ENCODE results near the gene NAV1.

NAV1 gene

DNA sequence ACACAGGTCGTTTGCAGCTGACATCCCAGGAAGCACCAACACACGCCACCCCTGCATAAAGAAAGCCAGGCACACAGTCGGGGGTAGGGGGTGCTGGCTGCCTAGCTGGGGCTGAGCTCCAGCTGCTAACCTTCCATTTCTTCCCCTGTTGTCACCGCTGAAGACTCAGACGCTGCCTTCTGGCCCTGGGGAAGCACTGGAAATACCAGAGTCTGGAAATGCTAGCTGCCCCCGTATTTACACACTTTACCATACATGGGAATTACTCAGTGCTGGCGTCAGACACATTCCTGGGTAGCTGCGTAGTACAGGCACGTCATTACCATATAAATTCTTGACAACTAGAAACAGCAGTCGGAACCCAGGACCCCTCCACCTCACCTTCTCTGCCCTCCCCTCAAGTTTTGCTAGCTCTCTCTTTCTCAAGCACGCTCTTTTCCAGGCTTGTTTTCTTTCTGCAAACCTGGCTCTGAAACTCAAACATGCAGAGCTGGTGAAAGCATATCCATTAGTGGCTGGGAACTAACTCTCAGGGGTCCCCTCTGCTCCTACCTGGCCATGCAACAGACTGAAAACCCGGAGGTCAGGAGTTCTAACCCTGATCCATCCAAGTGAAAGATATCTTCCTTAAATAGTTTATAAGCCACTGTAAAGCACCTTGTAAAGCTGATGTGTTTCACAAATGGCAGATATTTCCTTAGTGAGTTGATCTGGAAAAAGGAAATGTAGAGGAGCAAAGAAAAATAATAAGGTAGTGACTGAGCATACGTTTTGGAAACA, 35.3 kb upstream of the NAV1 start:
- no peaks in the 10 kb centered on the region for H3K9me3 ChIP-seq (ENCODE audit: control insufficient read depth, low read length)
- H3K36me3 ChIP-seq (ENCODE audit: control insufficient read depth, insufficient read depth, low read length): no peaks in the 10 kb centered on the region
- H3K4me1 ChIP-seq (ENCODE audit: control insufficient read depth, insufficient read depth, low read length): peaks cover 38% of the 10 kb centered on the region
- peaks cover 22% of the 10 kb centered on the region for H3K27me3 ChIP-seq (ENCODE audit: control insufficient read depth, insufficient read depth, low read length, poor library complexity, severe bottlenecking)
- 23 to 25% methylated on average over 13 of the region's 13 CpGs for WGBS, 2 experiments
- H3K4me3 ChIP-seq (ENCODE audit: insufficient read depth, low read depth, low read length): no peak overlapping the region
- peak overlapping the region; percentile 52 for H3K27ac ChIP-seq (ENCODE audit: insufficient read depth, low read depth, low read length, poor library complexity, severe bottlenecking)

GRCh38 chr1:201504179-201504631, 34.7 kb upstream of the NAV1 start:
- Histone ChIP-seq H3K27me3 (ENCODE audit: control insufficient read depth, insufficient read depth, low read length, poor library complexity, severe bottlenecking) (peaks cover 22% of the 10 kb centered on the region), H3K4me1 (ENCODE audit: control insufficient read depth, insufficient read depth, low read length) (peaks cover 32% of the 10 kb centered on the region), H3K36me3 (ENCODE audit: control insufficient read depth, insufficient read depth, low read length) (no peaks in the 10 kb centered on the region), H3K27ac (ENCODE audit: insufficient read depth, low read depth, low read length, poor library complexity, severe bottlenecking) (no peak overlapping the region), H3K9me3 (ENCODE audit: control insufficient read depth, low read length) (no peaks in the 10 kb centered on the region), H3K4me3 (ENCODE audit: insufficient read depth, low read depth, low read length) (no peak overlapping the region)
- WGBS, 2 experiments: 91 to 92% methylated on average over 3 of the region's 3 CpGs

DNA sequence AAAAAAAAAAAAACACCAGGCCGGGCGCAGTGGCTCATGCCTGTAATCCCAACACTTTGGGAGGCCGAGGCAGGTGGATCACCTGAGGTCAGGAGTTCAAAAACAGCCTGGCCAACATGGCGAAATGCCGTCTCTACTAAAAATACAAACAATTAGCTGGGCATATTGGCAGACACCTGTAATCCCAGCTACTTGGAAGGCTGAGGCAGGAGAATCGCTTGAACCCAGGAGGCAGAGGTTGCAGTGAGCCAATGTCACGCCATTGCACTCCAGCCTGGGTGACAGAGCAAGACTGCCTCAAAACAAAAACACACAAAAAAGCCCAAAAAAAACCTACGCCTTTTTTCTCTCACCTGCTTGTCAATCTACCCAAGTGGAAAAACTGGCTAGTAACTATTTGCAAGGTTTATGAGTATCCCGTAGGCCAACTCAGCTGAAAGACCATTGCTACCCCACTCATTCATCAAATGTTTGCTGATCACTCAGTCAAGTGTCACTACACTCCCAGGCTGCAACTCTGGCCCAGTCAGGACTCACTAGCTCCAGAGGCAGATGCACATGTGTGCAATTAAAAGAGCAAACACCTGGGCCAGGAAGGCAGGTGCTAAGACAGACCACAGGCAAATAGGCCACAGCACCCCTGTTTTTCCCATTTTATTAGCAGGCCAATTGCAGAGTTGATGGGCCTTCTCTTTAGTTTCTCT, 34.0 kb upstream of the NAV1 start:
- no peak overlapping the region for H3K4me3 ChIP-seq (ENCODE audit: insufficient read depth, low read depth, low read length)
- H3K36me3 ChIP-seq (ENCODE audit: control insufficient read depth, insufficient read depth, low read length): no peaks in the 10 kb centered on the region
- WGBS, 2 experiments: 86 to 89% methylated on average over 9 of the region's 9 CpGs
- H3K27me3 ChIP-seq (ENCODE audit: control insufficient read depth, insufficient read depth, low read length, poor library complexity, severe bottlenecking): peaks cover 22% of the 10 kb centered on the region
- H3K27ac ChIP-seq (ENCODE audit: insufficient read depth, low read depth, low read length, poor library complexity, severe bottlenecking): no peak overlapping the region
- H3K4me1 ChIP-seq (ENCODE audit: control insufficient read depth, insufficient read depth, low read length): peaks cover 30% of the 10 kb centered on the region
- no peaks in the 10 kb centered on the region for H3K9me3 ChIP-seq (ENCODE audit: control insufficient read depth, low read length)

- peaks cover 22% of the 10 kb centered on the region for H3K27me3 ChIP-seq (ENCODE audit: control insufficient read depth, insufficient read depth, low read length, poor library complexity, severe bottlenecking)
- WGBS, 2 experiments: 11 to 12% methylated on average over 4 of the region's 4 CpGs
- no peaks in the 10 kb centered on the region for H3K36me3 ChIP-seq (ENCODE audit: control insufficient read depth, insufficient read depth, low read length)
- peaks cover 24% of the 10 kb centered on the region for H3K4me1 ChIP-seq (ENCODE audit: control insufficient read depth, insufficient read depth, low read length)
- no peak overlapping the region for H3K27ac ChIP-seq (ENCODE audit: insufficient read depth, low read depth, low read length, poor library complexity, severe bottlenecking)
- no peak overlapping the region for H3K4me3 ChIP-seq (ENCODE audit: insufficient read depth, low read depth, low read length)
- H3K9me3 ChIP-seq (ENCODE audit: control insufficient read depth, low read length): no peaks in the 10 kb centered on the region
Observed at GRCh38 chr1:201505503-201505890, 33.4 kb upstream of the NAV1 start.

DNA sequence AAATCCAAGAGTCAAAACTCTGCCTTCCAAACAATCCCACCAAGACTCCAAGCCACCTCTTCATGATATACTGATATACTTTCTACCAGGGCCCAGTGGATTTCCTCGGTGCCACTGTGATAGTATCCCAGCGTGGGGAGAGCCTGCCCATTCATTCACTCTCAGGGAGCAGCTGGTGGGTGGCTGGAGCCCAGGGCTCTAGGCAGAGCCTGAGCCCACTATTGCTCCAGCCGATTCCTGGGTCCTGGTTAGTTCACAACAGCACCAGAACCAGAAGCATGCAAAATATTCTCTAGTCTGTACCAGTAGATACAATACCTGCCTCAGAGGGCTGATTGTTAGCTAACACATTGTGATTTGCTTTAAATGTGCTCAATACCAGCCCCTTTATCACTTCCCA, 32.8 kb upstream of the NAV1 start:
- H3K4me3 ChIP-seq (ENCODE audit: insufficient read depth, low read depth, low read length): peak overlapping the region; percentile 18
- 70 to 76% methylated on average over 3 of the region's 3 CpGs for WGBS, 2 experiments
- H3K27ac ChIP-seq (ENCODE audit: insufficient read depth, low read depth, low read length, poor library complexity, severe bottlenecking): no peak overlapping the region

GRCh38 chr1:201506557-201507359, 32.2 kb upstream of the NAV1 start, which contains the start of gene CSRP1:
CSRP1 (minus strand) TSS chr1:201507123; CDS start chr1:201496303, 10,820 bp downstream.
- 62 to 74% methylated on average over 71 of the region's 71 CpGs for WGBS, 2 experiments
- peaks cover 23% of the 10 kb centered on the region for H3K4me1 ChIP-seq (ENCODE audit: control insufficient read depth, insufficient read depth, low read length)
- no peak within 1 kb of the TSS for H3K27ac ChIP-seq (ENCODE audit: insufficient read depth, low read depth, low read length, poor library complexity, severe bottlenecking)

More for the DNA sequence above, 32.8 kb upstream of the NAV1 start:
- peaks cover 22% of the 10 kb centered on the region for H3K27me3 ChIP-seq (ENCODE audit: control insufficient read depth, insufficient read depth, low read length, poor library complexity, severe bottlenecking)
- H3K4me1 ChIP-seq (ENCODE audit: control insufficient read depth, insufficient read depth, low read length): peaks cover 22% of the 10 kb centered on the region
- H3K36me3 ChIP-seq (ENCODE audit: control insufficient read depth, insufficient read depth, low read length): no peaks in the 10 kb centered on the region
- no peaks in the 10 kb centered on the region for H3K9me3 ChIP-seq (ENCODE audit: control insufficient read depth, low read length)

DNA sequence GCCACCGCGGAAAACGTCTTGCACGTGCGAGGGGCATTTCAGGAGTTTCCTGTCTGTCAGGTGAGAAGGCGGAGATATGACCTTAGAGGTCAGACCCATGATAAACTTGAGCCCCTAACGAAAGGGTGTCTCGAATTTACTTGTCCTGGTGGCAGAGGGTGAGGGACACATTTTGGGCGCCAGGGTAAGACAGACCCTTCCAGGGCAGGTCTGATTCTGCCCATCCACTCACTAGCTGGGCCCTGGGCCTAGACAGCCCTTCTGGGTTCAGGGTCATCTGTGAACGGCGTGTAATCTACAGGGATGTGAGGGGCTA, 31.6 kb upstream of the NAV1 start:
- Histone ChIP-seq H3K27ac (ENCODE audit: insufficient read depth, low read depth, low read length, poor library complexity, severe bottlenecking) (no peak overlapping the region), H3K4me3 (ENCODE audit: insufficient read depth, low read depth, low read length) (no peak overlapping the region), H3K4me1 (ENCODE audit: control insufficient read depth, insufficient read depth, low read length) (peaks cover 28% of the 10 kb centered on the region), H3K9me3 (ENCODE audit: control insufficient read depth, low read length) (no peaks in the 10 kb centered on the region), H3K27me3 (ENCODE audit: control insufficient read depth, insufficient read depth, low read length, poor library complexity, severe bottlenecking) (peaks cover 22% of the 10 kb centered on the region), H3K36me3 (ENCODE audit: control insufficient read depth, insufficient read depth, low read length) (no peaks in the 10 kb centered on the region)
- WGBS, 2 experiments: 85 to 86% methylated on average over 11 of the region's 11 CpGs

More at GRCh38 chr1:201506557-201507359, 32.2 kb upstream of the NAV1 start, which contains the start of gene CSRP1:
- no peaks in the 10 kb centered on the region for H3K9me3 ChIP-seq (ENCODE audit: control insufficient read depth, low read length)
- peak within 1 kb of the TSS; percentile 18 for H3K4me3 ChIP-seq (ENCODE audit: insufficient read depth, low read depth, low read length)
- peaks cover 22% of the 10 kb centered on the region for H3K27me3 ChIP-seq (ENCODE audit: control insufficient read depth, insufficient read depth, low read length, poor library complexity, severe bottlenecking)
- H3K36me3 ChIP-seq (ENCODE audit: control insufficient read depth, insufficient read depth, low read length): no peaks in the 10 kb centered on the region

DNA sequence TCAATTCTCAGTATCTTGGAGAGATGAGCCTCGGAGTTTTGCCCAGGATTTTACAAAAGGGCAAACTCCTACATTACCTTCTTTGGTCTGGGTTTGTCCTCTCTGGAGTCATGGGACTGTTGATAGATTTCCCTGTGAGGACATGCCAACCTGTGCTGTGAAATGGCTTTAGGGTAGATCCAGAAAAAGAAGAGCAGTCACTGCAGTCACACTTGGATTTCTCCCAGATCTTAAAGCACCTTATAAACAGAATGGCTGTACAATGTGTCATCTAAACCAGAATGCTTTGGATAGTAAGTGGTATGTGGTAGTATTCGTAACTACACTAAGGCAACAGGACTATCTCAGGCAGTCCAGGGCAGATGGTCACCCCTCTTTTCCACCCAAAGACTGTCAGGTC, 30.1 kb upstream of the NAV1 start:
- no peak overlapping the region for H3K27ac ChIP-seq (ENCODE audit: insufficient read depth, low read depth, low read length, poor library complexity, severe bottlenecking)

DNA sequence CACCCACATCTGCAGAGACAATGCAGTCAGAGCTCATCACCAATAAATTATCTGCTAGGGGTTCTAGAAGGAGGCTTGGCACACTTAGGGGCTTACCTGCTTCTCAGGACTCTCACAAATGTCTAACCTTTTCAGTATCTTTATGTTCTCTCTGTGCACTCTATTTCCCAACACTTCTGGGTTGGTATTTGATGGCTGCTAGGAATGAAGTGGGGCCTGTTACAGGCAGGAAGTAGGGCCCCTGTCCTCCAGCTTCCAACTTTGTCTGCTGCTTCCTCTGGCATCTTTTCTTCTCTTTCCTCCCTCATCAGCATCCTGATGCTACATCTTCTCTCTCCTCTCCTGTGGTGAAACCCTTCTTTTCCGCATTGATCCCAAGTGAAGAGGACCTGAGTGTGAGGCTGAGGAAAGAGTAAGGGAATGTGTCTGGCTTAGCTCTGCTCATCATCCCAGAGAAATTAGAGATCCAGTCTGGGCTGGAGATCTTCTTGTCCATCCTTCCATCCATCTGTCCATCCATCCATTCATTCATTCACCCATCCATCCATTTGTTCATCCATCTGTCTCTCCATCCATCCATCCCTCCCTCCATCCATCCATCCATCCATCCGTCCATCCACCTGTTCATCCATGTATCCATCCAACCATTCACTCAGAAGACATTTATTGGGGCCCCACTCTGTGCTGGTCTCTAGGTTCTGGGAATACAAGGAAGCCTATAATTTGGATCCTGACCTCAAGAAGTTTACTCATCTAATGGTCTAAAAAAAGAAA, 29.1 kb upstream of the NAV1 start:
- Histone ChIP-seq H3K4me3 (ENCODE audit: insufficient read depth, low read depth, low read length) (no peak overlapping the region), H3K4me1 (ENCODE audit: control insufficient read depth, insufficient read depth, low read length) (peaks cover 19% of the 10 kb centered on the region), H3K27ac (ENCODE audit: insufficient read depth, low read depth, low read length, poor library complexity, severe bottlenecking) (no peak overlapping the region), H3K27me3 (ENCODE audit: control insufficient read depth, insufficient read depth, low read length, poor library complexity, severe bottlenecking) (peaks cover 22% of the 10 kb centered on the region), H3K36me3 (ENCODE audit: control insufficient read depth, insufficient read depth, low read length) (no peaks in the 10 kb centered on the region), H3K9me3 (ENCODE audit: control insufficient read depth, low read length) (no peaks in the 10 kb centered on the region)
- 94 to 95% methylated on average over 2 of the region's 2 CpGs for WGBS, 2 experiments

More for the DNA sequence above, 30.1 kb upstream of the NAV1 start:
- H3K27me3 ChIP-seq (ENCODE audit: control insufficient read depth, insufficient read depth, low read length, poor library complexity, severe bottlenecking): peaks cover 22% of the 10 kb centered on the region
- no peak overlapping the region for H3K4me3 ChIP-seq (ENCODE audit: insufficient read depth, low read depth, low read length)
- 92 to 94% methylated on average over 2 of the region's 2 CpGs for WGBS, 2 experiments
- no peaks in the 10 kb centered on the region for H3K36me3 ChIP-seq (ENCODE audit: control insufficient read depth, insufficient read depth, low read length)
- H3K4me1 ChIP-seq (ENCODE audit: control insufficient read depth, insufficient read depth, low read length): peaks cover 20% of the 10 kb centered on the region
- no peaks in the 10 kb centered on the region for H3K9me3 ChIP-seq (ENCODE audit: control insufficient read depth, low read length)
